Endothelial cell of umbilical vein (primary cell): Measurements from ENCODE around the gene LHX2.

Experiments
- EZH2 ChIP-seq: IDR thresholded peaks from 2 replicates; pipeline ENCODE4 v1.6.1; 2012; ENCODE audit warnings: borderline replicate concordance, low read depth, mild to moderate bottlenecking, moderate library complexity, low read length, inconsistent platforms; ENCODE audit not compliant: severe bottlenecking
- FOS ChIP-seq: IDR thresholded peaks from 2 replicates; pipeline ENCODE4 v1.6.1; 2011; ENCODE audit warnings: mild to moderate bottlenecking, low read length, moderate library complexity, borderline replicate concordance; ENCODE audit not compliant: insufficient read depth
- MYC ChIP-seq: IDR thresholded peaks from one replicate; pipeline ENCODE4 v1.6.1; 2011; ENCODE audit warnings: mild to moderate bottlenecking, low read depth, low read length

GRCh38 chr9:124033348-124033747 is 21.8 kb downstream of the LHX2 start:
- no peak for TF ChIP-seq EZH2
- no peak for TF ChIP-seq FOS
- no peak for TF ChIP-seq MYC
